Endothelial cell of umbilical vein (primary cell): ENCODE results near the gene OR5V1. TPM values are rescaled to one million over a fixed set of nuclear protein-coding genes. Genes with fewer than 3 reads are reported as not detected.

Experiments used
- BruUV-seq: library from RNA; stranded (reverse); fragments of 400-500 nt; replicated peaks from 2 replicates; lab custom pipeline; 2021; lab: Mats Ljungman, UMichigan
- CTCF ChIA-PET: fragments of 300-600, 350-600 bp; sonication (Branson Sonifier 250); formaldehyde crosslinking; loops from one replicate; lab custom pipeline; 2021; ENCODE audit warnings: antibody characterized with exemption, inconsistent platforms; lab: Charles Lee
- POLR2A ChIA-PET: fragments of 300-600, 350-600 bp; sonication (Branson Sonifier 250); formaldehyde crosslinking; loops from one replicate; lab custom pipeline; 2021; ENCODE audit warnings: antibody characterized with exemption, inconsistent platforms; lab: Charles Lee
- DNase-seq: peaks from one replicate; pipeline ENCODE4 v3.0.0-alpha.2; 2011; ENCODE audit warnings: low read depth, low spot score
- FAIRE-seq: peaks from 2 replicates; lab custom pipeline; 2011; peaks lifted over from hg19 to GRCh38; lab: Jason Lieb, UNC
- H2AFZ ChIP-seq: 2 replicates; pipeline ENCODE4 v1.6.0; 2012; ENCODE audit warnings: low read depth, low read length, control low read depth, inconsistent platforms
- H3K27ac ChIP-seq: 2 replicates; pipeline ENCODE4 v1.5.1; 2011; ENCODE audit warnings: low read depth, mild to moderate bottlenecking, control low read depth, low read length, moderate library complexity; ENCODE audit not compliant: insufficient read depth
- H3K27me3 ChIP-seq, 2 experiments: 2 replicates each; pipeline versions ENCODE4 v1.6.0 to v1.6.1; 2011; ENCODE audit warnings: low read length in 2 of 2, mixed read lengths in 1 of 2; ENCODE audit not compliant: control insufficient read depth in 2 of 2, insufficient read depth in 2 of 2
- H3K36me3 ChIP-seq, 2 experiments: 2 replicates in 1 of 2; 3 replicates in 1 of 2; pipeline ENCODE4 v1.5.1; 2011; ENCODE audit warnings: low read length in 2 of 2, mild to moderate bottlenecking in 1 of 2, moderate library complexity in 1 of 2; ENCODE audit not compliant: control insufficient read depth in 2 of 2, insufficient read depth in 2 of 2; ENCODE audit errors: extremely low read depth in 1 of 2
- H3K4me1 ChIP-seq: 3 replicates; pipeline ENCODE4 v1.5.1; 2011; ENCODE audit warnings: mild to moderate bottlenecking, low read length; ENCODE audit not compliant: control insufficient read depth, insufficient read depth; ENCODE audit errors: extremely low read depth
- H3K4me2 ChIP-seq: 2 replicates; pipeline ENCODE4 v1.6.1; 2011; ENCODE audit warnings: low read length, control low read depth, mixed read lengths; ENCODE audit not compliant: insufficient read depth
- H3K4me3 ChIP-seq, 3 experiments: fragments of 200-600 bp in 1 of 3; sonication (generic), shearing (Covaris generic) in 1 of 3; replicated peaks in 1 of 3; 2 replicates each; pipeline ENCODE4 v1.5.1; 2011 to 2016; ENCODE audit warnings: control low read depth in 3 of 3, low read length in 3 of 3, mild to moderate bottlenecking in 2 of 3, inconsistent platforms in 1 of 3, low read depth in 1 of 3, moderate library complexity in 1 of 3; ENCODE audit not compliant: insufficient read depth in 1 of 3
- H3K79me2 ChIP-seq: 2 replicates; pipeline ENCODE4 v1.6.0; 2012; ENCODE audit warnings: low read length, inconsistent platforms; ENCODE audit not compliant: control insufficient read depth, insufficient read depth
- H3K9ac ChIP-seq: replicated peaks from 2 replicates; pipeline ENCODE3; 2011; ENCODE audit warnings: low read length, control low read depth; ENCODE audit not compliant: insufficient read depth; ENCODE audit errors: extremely low read depth
- H3K9me1 ChIP-seq: replicated peaks from 3 replicates; pipeline ENCODE4 v1.6.0; 2011; ENCODE audit warnings: mild to moderate bottlenecking, low read length; ENCODE audit not compliant: control insufficient read depth, insufficient read depth; ENCODE audit errors: extremely low read depth
- H3K9me3 ChIP-seq: replicated peaks from 2 replicates; pipeline ENCODE4 v1.5.1; 2012; ENCODE audit warnings: low read length, inconsistent platforms; ENCODE audit not compliant: control insufficient read depth, insufficient read depth
- H4K20me1 ChIP-seq: replicated peaks from 2 replicates; pipeline ENCODE3; 2011; ENCODE audit warnings: mild to moderate bottlenecking, low read length; ENCODE audit not compliant: control insufficient read depth, insufficient read depth; ENCODE audit errors: extremely low read depth
- EZH2 ChIP-seq: IDR thresholded peaks from 2 replicates; pipeline ENCODE4 v1.6.1; 2012; ENCODE audit warnings: borderline replicate concordance, low read depth, mild to moderate bottlenecking, moderate library complexity, low read length, inconsistent platforms; ENCODE audit not compliant: severe bottlenecking
- FOS ChIP-seq: IDR thresholded peaks from 2 replicates; pipeline ENCODE4 v1.6.1; 2011; ENCODE audit warnings: mild to moderate bottlenecking, low read length, moderate library complexity, borderline replicate concordance; ENCODE audit not compliant: insufficient read depth
- GATA2 ChIP-seq: IDR thresholded peaks from 2 replicates; pipeline ENCODE4 v1.7.0; 2011; ENCODE audit warnings: low read depth, mild to moderate bottlenecking, moderate library complexity, mixed read lengths, low read length; ENCODE audit not compliant: insufficient read length, insufficient read depth
- JUN ChIP-seq: IDR thresholded peaks from 2 replicates; pipeline ENCODE4 v1.6.1; 2011; ENCODE audit warnings: borderline replicate concordance, low read depth; ENCODE audit not compliant: insufficient read length, insufficient read depth
- MYC ChIP-seq: IDR thresholded peaks from one replicate; pipeline ENCODE4 v1.6.1; 2011; ENCODE audit warnings: mild to moderate bottlenecking, low read depth, low read length
- POLR2A ChIP-seq: IDR thresholded peaks from 2 replicates; pipeline ENCODE4 v1.6.1; 2012; ENCODE audit warnings: low read depth, mild to moderate bottlenecking, control low read depth, low read length
- POLR2AphosphoS5 ChIP-seq: IDR thresholded peaks from 2 replicates; pipeline ENCODE4 v1.6.1; 2012; ENCODE audit warnings: low read depth, mild to moderate bottlenecking, control low read depth, low read length, moderate library complexity; ENCODE audit not compliant: insufficient read depth
- dilution Hi-C: fragments of 300-500 bp; cut with MboI; formaldehyde crosslinking; loops from one replicate; pipeline ENCODE4 v1.15.0; 2019; ENCODE audit warnings: low sequenced_read_pairs; ENCODE audit not compliant: extremely low pct_ligation_motif_present
- intact Hi-C: fragments of 100-400 bp; cut with micrococcal nuclease; formaldehyde crosslinking; loops from one replicate; pipeline ENCODE4 v1.10.0; 2022
- polyA plus RNA-seq, 4 experiments: library from polyadenylated mRNA; depleted of rRNA in 3 of 4; stranded (reverse) in 3 of 4; unstranded in 1 of 4; fragments of >200 nt; gene quantifications; 2 replicates each; pipeline versions ENCODE4 v1.2.1 to v1.2.3, GENCODE V29; 2011 to 2012; ENCODE audit warnings: missing spikeins in 1 of 4
- total RNA-seq: library from RNA; stranded (reverse); gene quantifications from 2 replicates; pipeline ENCODE4 v1.2.3, GENCODE V29; 2021
- TF ChIP-seq, protein P1 (sequence below), 2 donors: IDR thresholded peaks; 1 replicate in 1 of 2; 2 replicates in 1 of 2; pipeline ENCODE4 v1.5.1; 2011; ENCODE audit warnings: low read length in 2 of 2, mild to moderate bottlenecking in 2 of 2, moderate library complexity in 2 of 2, control low read depth in 1 of 2, inconsistent platforms in 1 of 2, low read depth in 1 of 2; ENCODE audit not compliant: insufficient read depth in 1 of 2; ENCODE audit errors: extremely low read depth in 1 of 2
- TF ChIP-seq, protein P2 (sequence below): IDR thresholded peaks from 2 replicates; pipeline ENCODE4 v1.6.1; 2011; ENCODE audit not compliant: insufficient read depth, insufficient read length

The OR5V1 gene
- total and polyA plus RNA-seq, 2 donors (not counting 3 experiments of a cell fraction or from before 2014, with no cell fraction given): not detected

DNA sequence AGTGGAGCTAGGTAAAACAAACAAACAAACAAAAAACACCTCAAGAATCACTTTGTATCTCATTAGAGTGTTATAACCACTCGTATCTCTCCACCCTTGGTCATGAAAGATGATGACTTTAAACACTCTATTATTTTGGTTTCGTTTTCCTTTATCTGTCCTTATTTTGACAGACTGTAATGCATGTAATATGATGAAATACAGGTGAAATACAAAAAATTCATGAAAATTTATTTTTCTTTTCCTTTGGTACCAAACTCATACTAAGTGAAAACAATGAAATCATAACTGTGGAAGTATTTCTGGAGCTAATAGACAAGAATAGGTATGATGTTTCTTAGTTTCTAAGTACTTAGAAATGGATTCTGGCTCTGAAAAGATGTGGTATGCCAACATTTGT is 30.9 kb upstream of the OR5V1 start:
- no peak for TF ChIP-seq POLR2A
- no peak for TF ChIP-seq POLR2AphosphoS5
- TF ChIP-seq JUN: no peak
- dilution Hi-C loops: no loop called here
- no peak overlapping the region for H3K9ac ChIP-seq

DNA sequence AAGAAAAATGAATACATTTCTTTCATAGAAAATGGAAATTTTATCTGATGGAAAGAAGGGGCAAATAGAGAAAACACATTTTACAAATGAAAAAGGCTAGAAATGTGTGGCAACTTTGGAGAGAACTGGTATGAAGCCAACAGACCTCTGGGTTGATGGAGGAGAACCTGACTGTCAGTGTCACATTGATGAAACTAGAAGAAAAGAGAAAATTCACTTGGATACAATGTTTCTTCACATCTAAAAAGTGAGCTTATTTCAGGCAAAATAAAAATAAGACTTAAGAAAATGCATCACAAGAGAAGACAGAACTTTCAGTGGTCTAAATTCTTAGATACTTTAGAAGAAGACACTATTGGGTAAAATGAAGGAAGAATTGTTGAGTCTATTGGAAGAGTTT is 26.7 kb upstream of the OR5V1 start, which contains the start of gene OR12D2:
Gene OR12D2, plus strand, starts transcription at position 301 of the 400 bp plus-strand sequence. CDS start 1,069 bp downstream, outside the sequence.
- Histone ChIP-seq H4K20me1 (no peaks in the 10 kb centered on the region), H3K9me1 (no peaks in the 10 kb centered on the region), H3K79me2 (no peaks in the 10 kb centered on the region), H3K9ac (no peak within 1 kb of the TSS), H3K4me1 (no peaks in the 10 kb centered on the region), H3K9me3 (no peaks in the 10 kb centered on the region), H2AFZ (no peak within 1 kb of the TSS), H3K27me3 (no peaks in the 10 kb centered on the region), H3K4me2 (no peak within 1 kb of the TSS), H3K4me3 (no peak within 1 kb of the TSS), H3K27ac (no peak within 1 kb of the TSS), H3K36me3 (no peaks in the 10 kb centered on the region)
- POLR2A ChIA-PET: no interaction called here
- no peak for TF ChIP-seq POLR2A
- TF ChIP-seq JUN: no peak
- TF ChIP-seq, protein P1, sequence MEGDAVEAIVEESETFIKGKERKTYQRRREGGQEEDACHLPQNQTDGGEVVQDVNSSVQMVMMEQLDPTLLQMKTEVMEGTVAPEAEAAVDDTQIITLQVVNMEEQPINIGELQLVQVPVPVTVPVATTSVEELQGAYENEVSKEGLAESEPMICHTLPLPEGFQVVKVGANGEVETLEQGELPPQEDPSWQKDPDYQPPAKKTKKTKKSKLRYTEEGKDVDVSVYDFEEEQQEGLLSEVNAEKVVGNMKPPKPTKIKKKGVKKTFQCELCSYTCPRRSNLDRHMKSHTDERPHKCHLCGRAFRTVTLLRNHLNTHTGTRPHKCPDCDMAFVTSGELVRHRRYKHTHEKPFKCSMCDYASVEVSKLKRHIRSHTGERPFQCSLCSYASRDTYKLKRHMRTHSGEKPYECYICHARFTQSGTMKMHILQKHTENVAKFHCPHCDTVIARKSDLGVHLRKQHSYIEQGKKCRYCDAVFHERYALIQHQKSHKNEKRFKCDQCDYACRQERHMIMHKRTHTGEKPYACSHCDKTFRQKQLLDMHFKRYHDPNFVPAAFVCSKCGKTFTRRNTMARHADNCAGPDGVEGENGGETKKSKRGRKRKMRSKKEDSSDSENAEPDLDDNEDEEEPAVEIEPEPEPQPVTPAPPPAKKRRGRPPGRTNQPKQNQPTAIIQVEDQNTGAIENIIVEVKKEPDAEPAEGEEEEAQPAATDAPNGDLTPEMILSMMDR (IDR thresholded peaks at IDR 0.05; ENCODE audit: extremely low read depth in 1 of 2, insufficient read depth in 1 of 2, low read depth in 1 of 2, low read length in 2 of 2): no peak
- TF ChIP-seq EZH2: no peak
- TF ChIP-seq POLR2AphosphoS5: no peak
- TF ChIP-seq, protein P2, sequence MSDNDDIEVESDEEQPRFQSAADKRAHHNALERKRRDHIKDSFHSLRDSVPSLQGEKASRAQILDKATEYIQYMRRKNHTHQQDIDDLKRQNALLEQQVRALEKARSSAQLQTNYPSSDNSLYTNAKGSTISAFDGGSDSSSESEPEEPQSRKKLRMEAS: no peak
- TF ChIP-seq MYC: no peak
- no peak for TF ChIP-seq GATA2
- TF ChIP-seq FOS: no peak
- BruUV-seq: no TSS peak
- DNase-seq (no peak), FAIRE-seq (no peak)
- CTCF ChIA-PET: no interaction called here
- dilution Hi-C loops (no loop called here), intact Hi-C loops (no loop called here)

More for the DNA sequence above, 30.9 kb upstream of the OR5V1 start:
- FAIRE-seq (no peak), DNase-seq (no peak)
- Histone ChIP-seq H3K9me1 (no peaks in the 10 kb centered on the region), H3K27ac (no peak overlapping the region), H3K79me2 (no peaks in the 10 kb centered on the region), H2AFZ (no peak overlapping the region), H3K9me3 (no peaks in the 10 kb centered on the region), H4K20me1 (no peaks in the 10 kb centered on the region), H3K4me2 (no peak overlapping the region), H3K4me1 (no peaks in the 10 kb centered on the region), H3K36me3 (no peaks in the 10 kb centered on the region), H3K27me3 (no peaks in the 10 kb centered on the region), H3K4me3 (no peak overlapping the region)
- ChIA-PET POLR2A (no interaction called here), CTCF (no interaction called here)
- no TSS peak for BruUV-seq
- intact Hi-C loops: no loop called here
